Fibroblast of lung (primary cell): ENCODE measurements around the gene BRME1.

ENCODE experiments used
- EZH2 ChIP-seq: IDR thresholded peaks from 2 replicates; pipeline ENCODE4 v1.5.1; 2012; ENCODE audit warnings: low read length, control low read depth, mild to moderate bottlenecking; ENCODE audit errors: missing control alignments
- TF ChIP-seq, protein P1 (sequence below), 2 donors: IDR thresholded peaks in 1 of 2; conservative IDR thresholded peaks in 1 of 2; 1 replicate in 1 of 2; 2 replicates in 1 of 2; pipeline ENCODE4 v1.5.1; 2011 to 2012; ENCODE audit warnings: low read length in 2 of 2, control low read depth in 1 of 2, inconsistent platforms in 1 of 2, low read depth in 1 of 2, mild to moderate bottlenecking in 1 of 2

DNA sequence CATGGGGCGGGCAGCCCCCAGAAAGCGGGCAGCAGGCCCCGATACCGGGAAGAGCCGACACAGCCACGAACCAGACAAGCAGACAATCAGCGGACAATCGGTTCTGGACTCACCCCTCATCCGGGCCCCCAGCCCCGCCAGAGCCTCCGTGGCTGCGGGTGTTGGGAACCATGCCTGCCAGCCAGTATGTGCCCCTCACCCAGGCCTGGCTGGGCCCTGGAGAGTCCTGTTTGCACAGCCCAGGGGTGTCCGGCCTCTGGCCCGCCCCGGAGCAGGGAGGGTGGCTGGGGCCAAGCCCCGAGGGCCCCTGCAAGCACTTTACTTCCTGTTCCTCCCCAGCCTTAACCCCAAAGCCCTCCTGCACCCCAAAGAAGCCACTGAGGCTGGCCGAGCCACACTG, 24.5 kb upstream of the BRME1 start:
- TF ChIP-seq, protein P1, sequence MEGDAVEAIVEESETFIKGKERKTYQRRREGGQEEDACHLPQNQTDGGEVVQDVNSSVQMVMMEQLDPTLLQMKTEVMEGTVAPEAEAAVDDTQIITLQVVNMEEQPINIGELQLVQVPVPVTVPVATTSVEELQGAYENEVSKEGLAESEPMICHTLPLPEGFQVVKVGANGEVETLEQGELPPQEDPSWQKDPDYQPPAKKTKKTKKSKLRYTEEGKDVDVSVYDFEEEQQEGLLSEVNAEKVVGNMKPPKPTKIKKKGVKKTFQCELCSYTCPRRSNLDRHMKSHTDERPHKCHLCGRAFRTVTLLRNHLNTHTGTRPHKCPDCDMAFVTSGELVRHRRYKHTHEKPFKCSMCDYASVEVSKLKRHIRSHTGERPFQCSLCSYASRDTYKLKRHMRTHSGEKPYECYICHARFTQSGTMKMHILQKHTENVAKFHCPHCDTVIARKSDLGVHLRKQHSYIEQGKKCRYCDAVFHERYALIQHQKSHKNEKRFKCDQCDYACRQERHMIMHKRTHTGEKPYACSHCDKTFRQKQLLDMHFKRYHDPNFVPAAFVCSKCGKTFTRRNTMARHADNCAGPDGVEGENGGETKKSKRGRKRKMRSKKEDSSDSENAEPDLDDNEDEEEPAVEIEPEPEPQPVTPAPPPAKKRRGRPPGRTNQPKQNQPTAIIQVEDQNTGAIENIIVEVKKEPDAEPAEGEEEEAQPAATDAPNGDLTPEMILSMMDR (conservative IDR thresholded peaks at IDR 0.05 in 1 of 2, IDR thresholded peaks at IDR 0.05 in 1 of 2; ENCODE audit: low read depth in 1 of 2, low read length in 2 of 2) = no peak
- no peak for TF ChIP-seq EZH2
